IPS DF 6.9 (cell line): Measurements from ENCODE around the gene PKD1L1.

ENCODE experiments used
- DNase-seq: peaks from one replicate; pipeline ENCODE4 v3.0.0-alpha.2; 2013; ENCODE audit warnings: low read depth, low spot score
- H3K27ac ChIP-seq: one replicate; pipeline ENCODE4 v1.5.1; 2013; ENCODE audit warnings: low read length, control low read depth
- H3K27me3 ChIP-seq: 2 replicates; pipeline ENCODE4 v1.6.1; 2013; ENCODE audit warnings: mild to moderate bottlenecking, low read length; ENCODE audit not compliant: control insufficient read depth, insufficient read depth
- H3K36me3 ChIP-seq: 2 replicates; pipeline ENCODE4 v1.6.1; 2013; ENCODE audit warnings: low read length; ENCODE audit not compliant: control insufficient read depth, insufficient read depth
- H3K4me1 ChIP-seq: 2 replicates; pipeline ENCODE4 v1.6.1; 2013; ENCODE audit warnings: low read length; ENCODE audit not compliant: control insufficient read depth, insufficient read depth
- H3K4me3 ChIP-seq: 2 replicates; pipeline ENCODE4 v1.5.1; 2013; ENCODE audit warnings: mild to moderate bottlenecking, low read length
- H3K9me3 ChIP-seq: 2 replicates; pipeline ENCODE4 v1.6.1; 2013; ENCODE audit warnings: low read length, inconsistent platforms; ENCODE audit not compliant: control insufficient read depth, insufficient read depth
- WGBS: extraction: QIAGEN DNeasy Blood & Tissue Kit; methylation state at CpG from one replicate; pipeline ENCODE4 v1.1.7; 2013; ENCODE audit warnings: mixed read lengths, missing lambda C conversion rate; ENCODE audit not compliant: insufficient read length, insufficient coverage; 5-methylcytosine and 5-hydroxymethylcytosine counted together

The PKD1L1 gene

GRCh38 chr7:47766126-47766525 lies 182.1 kb downstream of the PKD1L1 start:
- Histone ChIP-seq H3K9me3 (no peaks in the 10 kb centered on the region), H3K36me3 (no peaks in the 10 kb centered on the region), H3K4me1 (no peaks in the 10 kb centered on the region), H3K27me3 (no peaks in the 10 kb centered on the region), H3K4me3 (no peak overlapping the region), H3K27ac (no peak overlapping the region)
- DNase-seq, result no peak
- no CpG with 5 or more reads among the region's 7 CpGs for WGBS

- Histone ChIP-seq H3K4me1 (no peaks in the 10 kb centered on the region), H3K9me3 (no peaks in the 10 kb centered on the region), H3K27ac (no peak overlapping the region), H3K4me3 (no peak overlapping the region), H3K36me3 (no peaks in the 10 kb centered on the region), H3K27me3 (no peaks in the 10 kb centered on the region)
- no peak for DNase-seq
- WGBS, result no CpG with 5 or more reads among the region's 2 CpGs
These were observed 182.8 kb downstream of the PKD1L1 start for GRCh38 chr7:47765373-47765979.

GRCh38 chr7:47764746-47765145 lies 183.5 kb downstream of the PKD1L1 start:
- no peak for DNase-seq
- H3K9me3 ChIP-seq, result no peaks in the 10 kb centered on the region
- no peaks in the 10 kb centered on the region for H3K36me3 ChIP-seq
- H3K27me3 ChIP-seq, result no peaks in the 10 kb centered on the region
- no peak overlapping the region for H3K4me3 ChIP-seq
- H3K4me1 ChIP-seq, result no peaks in the 10 kb centered on the region
- WGBS, result no CpG with 5 or more reads among the region's 5 CpGs
- H3K27ac ChIP-seq, result no peak overlapping the region

GRCh38 chr7:47763063-47763974 lies 184.9 kb downstream of the PKD1L1 start:
- Histone ChIP-seq H3K27ac (no peak overlapping the region), H3K4me1 (no peaks in the 10 kb centered on the region), H3K4me3 (no peak overlapping the region), H3K27me3 (no peaks in the 10 kb centered on the region), H3K36me3 (no peaks in the 10 kb centered on the region), H3K9me3 (no peaks in the 10 kb centered on the region)
- DNase-seq, result no peak
- no CpG with 5 or more reads among the region's 9 CpGs for WGBS

- H3K27ac ChIP-seq, result no peak overlapping the region
- no peaks in the 10 kb centered on the region for H3K4me1 ChIP-seq
- H3K4me3 ChIP-seq, result no peak overlapping the region
- DNase-seq, result no peak
- H3K36me3 ChIP-seq, result no peaks in the 10 kb centered on the region
- no peaks in the 10 kb centered on the region for H3K27me3 ChIP-seq
- WGBS, result no CpG with 5 or more reads among the region's 4 CpGs
- no peaks in the 10 kb centered on the region for H3K9me3 ChIP-seq
These were observed 185.6 kb downstream of the PKD1L1 start for GRCh38 chr7:47762746-47763062.

- no peak overlapping the region for H3K27ac ChIP-seq
- H3K4me3 ChIP-seq, result no peak overlapping the region
- H3K4me1 ChIP-seq, result no peaks in the 10 kb centered on the region
- DNase-seq, result no peak
- no peaks in the 10 kb centered on the region for H3K36me3 ChIP-seq
- H3K27me3 ChIP-seq, result no peaks in the 10 kb centered on the region
- no peaks in the 10 kb centered on the region for H3K9me3 ChIP-seq
These were observed 186.1 kb downstream of the PKD1L1 start for GRCh38 chr7:47762207-47762606.

- DNase-seq, result no peak
- no CpG with 5 or more reads among the region's 4 CpGs for WGBS
- Histone ChIP-seq H3K27ac (no peak overlapping the region), H3K4me3 (no peak overlapping the region), H3K9me3 (no peaks in the 10 kb centered on the region), H3K27me3 (no peaks in the 10 kb centered on the region), H3K36me3 (no peaks in the 10 kb centered on the region), H3K4me1 (peaks cover 2% of the 10 kb centered on the region; the same call in 1 of the 2 replicates)
These were observed 189.1 kb downstream of the PKD1L1 start for GRCh38 chr7:47759056-47759706.

- no peak for DNase-seq
- no peaks in the 10 kb centered on the region for H3K9me3 ChIP-seq
- peaks cover 2% of the 10 kb centered on the region; the same call in 1 of the 2 replicates for H3K4me1 ChIP-seq
- H3K4me3 ChIP-seq, result no peak overlapping the region
- H3K27me3 ChIP-seq, result no peaks in the 10 kb centered on the region
- no CpG with 5 or more reads among the region's 2 CpGs for WGBS
- no peak overlapping the region for H3K27ac ChIP-seq
- H3K36me3 ChIP-seq, result no peaks in the 10 kb centered on the region
These were observed 189.7 kb downstream of the PKD1L1 start for GRCh38 chr7:47758546-47758945.

- Histone ChIP-seq H3K27ac (no peak overlapping the region), H3K4me3 (no peak overlapping the region), H3K4me1 (peaks cover 2% of the 10 kb centered on the region; the same call in 1 of the 2 replicates), H3K27me3 (no peaks in the 10 kb centered on the region), H3K9me3 (no peaks in the 10 kb centered on the region), H3K36me3 (no peaks in the 10 kb centered on the region)
- no peak for DNase-seq
- no CpG with 5 or more reads among the region's 10 CpGs for WGBS
These were observed 190.3 kb downstream of the PKD1L1 start for GRCh38 chr7:47757921-47758411.

- Histone ChIP-seq H3K4me1 (peaks cover 2% of the 10 kb centered on the region; the same call in 1 of the 2 replicates), H3K9me3 (no peaks in the 10 kb centered on the region), H3K36me3 (no peaks in the 10 kb centered on the region), H3K27me3 (no peaks in the 10 kb centered on the region), H3K4me3 (no peak overlapping the region), H3K27ac (no peak overlapping the region)
- no CpG with 5 or more reads among the region's 4 CpGs for WGBS
- no peak for DNase-seq
These were observed 191.6 kb downstream of the PKD1L1 start for GRCh38 chr7:47756636-47757035.
